Liver (tissue), 9 donors: ENCODE results near the gene TRPC4. TPM values are rescaled to one million over a fixed set of nuclear protein-coding genes. Genes with fewer than 3 reads are reported as not detected.

Experiments used
- DNase-seq: peaks from one replicate; pipeline ENCODE4 v3.0.0-alpha.2; 2017; ENCODE audit warnings: low spot score
- H3K27ac ChIP-seq, 2 donors: one replicate each; pipeline ENCODE4 v1.7.0; 2013; ENCODE audit warnings: inconsistent platforms in 2 of 2, low read length in 2 of 2, control low read depth in 1 of 2, low read depth in 1 of 2, mild to moderate bottlenecking in 1 of 2
- H3K27me3 ChIP-seq, 4 donors: one replicate each; pipeline versions ENCODE4 v1.6.1 to v1.7.0; 2013; ENCODE audit warnings: low read length in 3 of 4, inconsistent platforms in 1 of 4, mild to moderate bottlenecking in 1 of 4, moderate library complexity in 1 of 4; ENCODE audit not compliant: control insufficient read depth in 4 of 4, insufficient read depth in 4 of 4
- H3K36me3 ChIP-seq, 4 donors: one replicate each; pipeline versions ENCODE4 v1.6.1 to v1.7.0; 2013; ENCODE audit warnings: low read length in 3 of 4, mild to moderate bottlenecking in 3 of 4, low read depth in 1 of 4, moderate library complexity in 1 of 4; ENCODE audit not compliant: control insufficient read depth in 4 of 4, insufficient read depth in 3 of 4
- H3K4me1 ChIP-seq, 4 donors: one replicate each; pipeline versions ENCODE4 v1.6.1 to v1.7.0; 2013; ENCODE audit warnings: low read length in 3 of 4, mild to moderate bottlenecking in 3 of 4, moderate library complexity in 1 of 4; ENCODE audit not compliant: control insufficient read depth in 4 of 4, insufficient read depth in 4 of 4
- H3K4me3 ChIP-seq, 3 donors: one replicate each; pipeline versions ENCODE4 v1.6.1 to v1.7.0; 2013; ENCODE audit warnings: low read length in 3 of 3, control low read depth in 1 of 3, low read depth in 1 of 3, mild to moderate bottlenecking in 1 of 3
- H3K9ac ChIP-seq, 2 donors: one replicate each; pipeline ENCODE4 v1.7.0; 2013; ENCODE audit warnings: low read length in 2 of 2, mild to moderate bottlenecking in 2 of 2, moderate library complexity in 2 of 2, control low read depth in 1 of 2, low read depth in 1 of 2
- H3K9me3 ChIP-seq, 4 donors: one replicate each; pipeline versions ENCODE4 v1.6.1 to v1.7.0; 2013; ENCODE audit warnings: low read length in 3 of 4; ENCODE audit not compliant: control insufficient read depth in 4 of 4
- ATF3 ChIP-seq: IDR thresholded peaks from 2 replicates; pipeline ENCODE4 v1.6.1; 2016; ENCODE audit warnings: antibody characterized with exemption
- CTCF ChIP-seq: fragments of 150-350 bp; IDR thresholded peaks from 2 replicates; pipeline ENCODE4 v1.5.1; 2017; ENCODE audit warnings: improper control_type of control experiment, low read depth, low read length; ENCODE audit not compliant: missing input control
- EGR1 ChIP-seq, 2 donors: IDR thresholded peaks; 2 replicates each; pipeline ENCODE4 v1.6.1; 2016 to 2018; ENCODE audit warnings: antibody characterized with exemption in 2 of 2, low read depth in 2 of 2
- FOXA1 ChIP-seq: IDR thresholded peaks from 2 replicates; pipeline ENCODE4 v1.6.1; 2016; ENCODE audit warnings: antibody characterized with exemption
- FOXA2 ChIP-seq: IDR thresholded peaks from 2 replicates; pipeline ENCODE4 v1.6.1; 2016; ENCODE audit warnings: antibody characterized with exemption
- GABPA ChIP-seq, 2 donors: IDR thresholded peaks in 1 of 2; conservative IDR thresholded peaks in 1 of 2; 2 replicates each; pipeline ENCODE4 v1.6.1; 2016; ENCODE audit warnings: antibody characterized with exemption in 2 of 2, mild to moderate bottlenecking in 1 of 2, moderate library complexity in 1 of 2
- HNF4A ChIP-seq, 2 donors: conservative IDR thresholded peaks; 2 replicates each; pipeline ENCODE4 v1.6.1; 2016; ENCODE audit warnings: antibody characterized with exemption in 2 of 2, mild to moderate bottlenecking in 2 of 2
- HNF4G ChIP-seq: IDR thresholded peaks from 2 replicates; pipeline ENCODE4 v1.6.1; 2016; ENCODE audit warnings: antibody characterized with exemption
- JUND ChIP-seq, 2 donors: IDR thresholded peaks; 2 replicates each; pipeline ENCODE4 v1.6.1; 2016; ENCODE audit warnings: antibody characterized with exemption in 2 of 2
- MAX ChIP-seq: IDR thresholded peaks from 2 replicates; pipeline ENCODE4 v1.6.1; 2016; ENCODE audit warnings: antibody characterized with exemption
- NR2F2 ChIP-seq: IDR thresholded peaks from 2 replicates; pipeline ENCODE4 v1.6.1; 2016; ENCODE audit warnings: antibody characterized with exemption
- REST ChIP-seq: IDR thresholded peaks from 2 replicates; pipeline ENCODE4 v1.6.1; 2016; ENCODE audit warnings: antibody characterized with exemption, mild to moderate bottlenecking
- RXRA ChIP-seq, 2 donors: IDR thresholded peaks; 2 replicates each; pipeline ENCODE4 v1.6.1; 2017 to 2018; ENCODE audit warnings: antibody characterized with exemption in 2 of 2, mild to moderate bottlenecking in 1 of 2
- SP1 ChIP-seq: IDR thresholded peaks from 2 replicates; pipeline ENCODE4 v1.6.1; 2018; ENCODE audit warnings: antibody characterized with exemption, mild to moderate bottlenecking
- TAF1 ChIP-seq: conservative IDR thresholded peaks from 2 replicates; pipeline ENCODE4 v1.6.1; 2016; ENCODE audit warnings: antibody characterized with exemption, mild to moderate bottlenecking
- ZBTB33 ChIP-seq: IDR thresholded peaks from 2 replicates; pipeline ENCODE4 v1.6.1; 2016; ENCODE audit warnings: antibody characterized with exemption
- WGBS: extraction: QIAGEN DNeasy Blood & Tissue Kit; methylation state at CpG from one replicate; pipeline ENCODE4 v1.1.7; 2013; 5-methylcytosine and 5-hydroxymethylcytosine counted together
- polyA plus RNA-seq, 2 donors: library from polyadenylated mRNA; stranded (reverse) in 1 of 2; unstranded in 1 of 2; fragments of 200-250 nt in 1 of 2; fragments of >200 nt in 1 of 2; fragmentation: Nextera tagmentation in 1 of 2; extraction: Ambion mirVana in 1 of 2; gene quantifications; one replicate each; pipeline versions ENCODE4 v1.2.1 to v1.2.3, GENCODE V29; 2013 to 2015
- total RNA-seq, 2 donors: library from RNA; depleted of rRNA; stranded (reverse); fragments of >200 nt; gene quantifications; one replicate each; pipeline ENCODE4 v1.2.3, GENCODE V29; 2014
- donor health status: healthy.
- donor health status: healthy.
- donor health status: healthy.
- donor health status: healthy.
- donor health status: healthy.

TRPC4 gene
- total and polyA plus RNA-seq, 4 donors = 0.04 to 0.17 (median 0.05) TPM; not detected in 1

- no peak for TF ChIP-seq ATF3
- no peak for TF ChIP-seq FOXA2
- no peak for TF ChIP-seq RXRA (IDR thresholded peaks at IDR 0.05)
- no peak for TF ChIP-seq HNF4A (conservative IDR thresholded peaks at IDR 0.05)
- TF ChIP-seq MAX = no peak
- TF ChIP-seq EGR1 (IDR thresholded peaks at IDR 0.05; ENCODE audit: low read depth in 2 of 2) = no peak
- no peak for TF ChIP-seq SP1
Measured at GRCh38 chr13:37648609-37649008, 221.0 kb downstream of the TRPC4 start (continued).

GRCh38 chr13:37647031-37647650, 222.4 kb downstream of the TRPC4 start:
- TF ChIP-seq ZBTB33 (no peak), FOXA2 (no peak), CTCF (no peak), HNF4A (conservative IDR thresholded peaks at IDR 0.05) (no peak), GABPA (IDR thresholded peaks at IDR 0.05 in 1 of 2, conservative IDR thresholded peaks at IDR 0.05 in 1 of 2) (no peak), JUND (IDR thresholded peaks at IDR 0.05) (no peak), RXRA (IDR thresholded peaks at IDR 0.05) (no peak), MAX (no peak), TAF1 (no peak), EGR1 (IDR thresholded peaks at IDR 0.05; ENCODE audit: low read depth in 2 of 2) (no peak), NR2F2 (no peak), FOXA1 (no peak), SP1 (no peak), ATF3 (no peak)
- Histone ChIP-seq H3K4me1 (no peaks in the 10 kb centered on the region), H3K36me3 (no peaks in the 10 kb centered on the region), H3K27me3 (peaks cover 0 to 5% (median 1%) of the 10 kb centered on the region in 4 donors), H3K4me3 (no peak overlapping the region), H3K9ac (no peak overlapping the region), H3K27ac (no peak overlapping the region), H3K9me3 (no peaks in the 10 kb centered on the region)
- DNase-seq = no peak
- 16% methylated on average over 5 of the region's 5 CpGs for WGBS

GRCh38 chr13:37646531-37646930, 223.0 kb downstream of the TRPC4 start:
- WGBS = 18% methylated on average over 3 of the region's 3 CpGs
- TF ChIP-seq REST = no peak
- TF ChIP-seq HNF4A (conservative IDR thresholded peaks at IDR 0.05) = no peak
- no peak for TF ChIP-seq NR2F2
- no peak for TF ChIP-seq SP1
- TF ChIP-seq HNF4G = no peak
- no peak for TF ChIP-seq TAF1
- no peak for TF ChIP-seq GABPA (IDR thresholded peaks at IDR 0.05 in 1 of 2, conservative IDR thresholded peaks at IDR 0.05 in 1 of 2)
- TF ChIP-seq EGR1 (IDR thresholded peaks at IDR 0.05; ENCODE audit: low read depth in 2 of 2) = no peak
- H3K36me3 ChIP-seq = no peaks in the 10 kb centered on the region

More at GRCh38 chr13:37646531-37646930, 223.0 kb downstream of the TRPC4 start:
- Histone ChIP-seq H3K4me3 (no peak overlapping the region), H3K27me3 (peaks cover 0 to 5% (median 1%) of the 10 kb centered on the region in 4 donors), H3K4me1 (no peaks in the 10 kb centered on the region), H3K27ac (no peak overlapping the region), H3K9me3 (no peaks in the 10 kb centered on the region), H3K9ac (no peak overlapping the region)
- DNase-seq = no peak
